ENCODE data around the gene ITM2A. TPM values are rescaled to one million over a fixed set of nuclear protein-coding genes. Genes with fewer than 3 reads are reported as not detected.

Gene ITM2A
- total RNA-seq, 4 donors from 2014 or later = 26.5 to 67.9 (median 38.6) TPM

- no peak for ATAC-seq
- no peak for TF ChIP-seq CTCF (IDR thresholded peaks at IDR 0.05)
- no peak for TF ChIP-seq POLR2A (IDR thresholded peaks at IDR 0.05)
- no peak for TF ChIP-seq EP300 (IDR thresholded peaks at IDR 0.05)
- no peak for TF ChIP-seq POLR2AphosphoS5 (IDR thresholded peaks at IDR 0.05)
- Histone ChIP-seq H3K4me1 (no peaks in the 10 kb centered on the region), H3K27me3 (no peaks in the 10 kb centered on the region), H3K4me3 (no peak overlapping the region), H3K36me3 (no peaks in the 10 kb centered on the region), H3K27ac (no peak overlapping the region), H3K9me3 (no peaks in the 10 kb centered on the region)
Measured at GRCh38 chrX:79409657-79410056, 42.5 kb upstream of the ITM2A start.

- Histone ChIP-seq H3K27ac (no peak overlapping the region), H3K9me3 (no peaks in the 10 kb centered on the region), H3K27me3 (no peaks in the 10 kb centered on the region), H3K4me3 (no peak overlapping the region), H3K36me3 (no peaks in the 10 kb centered on the region), H3K4me1 (no peaks in the 10 kb centered on the region)
- ATAC-seq = no peak
- TF ChIP-seq POLR2AphosphoS5 (IDR thresholded peaks at IDR 0.05) = no peak
- TF ChIP-seq EP300 (IDR thresholded peaks at IDR 0.05) = no peak
- TF ChIP-seq CTCF (IDR thresholded peaks at IDR 0.05) = no peak
- TF ChIP-seq POLR2A (IDR thresholded peaks at IDR 0.05) = no peak
- WGBS, 2 donors (ENCODE audit: low coverage in 1 of 2) = 71 to 86% methylated on average over 2 to 3 of the region's 3 CpGs
Measured at GRCh38 chrX:79408623-79409322, 41.6 kb upstream of the ITM2A start.

GRCh38 chrX:79400623-79401022 is 33.5 kb upstream of the ITM2A start:
- Histone ChIP-seq H3K27ac (no peak overlapping the region), H3K9me3 (no peaks in the 10 kb centered on the region), H3K36me3 (no peaks in the 10 kb centered on the region), H3K4me3 (no peak overlapping the region), H3K4me1 (no peaks in the 10 kb centered on the region), H3K27me3 (no peaks in the 10 kb centered on the region)
- TF ChIP-seq POLR2A (IDR thresholded peaks at IDR 0.05) (no peak), CTCF (IDR thresholded peaks at IDR 0.05) (no peak), POLR2AphosphoS5 (IDR thresholded peaks at IDR 0.05) (no peak), EP300 (IDR thresholded peaks at IDR 0.05) (no peak)
- ATAC-seq = no peak
- WGBS, 2 donors (ENCODE audit: low coverage in 1 of 2) = 57 to 65% methylated on average over 4 of the region's 4 CpGs

GRCh38 chrX:79375340-79375739 is 8.2 kb upstream of the ITM2A start:
- Histone ChIP-seq H3K36me3 (no peaks in the 10 kb centered on the region), H3K9me3 (no peaks in the 10 kb centered on the region), H3K4me3 (no peak overlapping the region), H3K27ac (no peak overlapping the region), H3K27me3 (no peaks in the 10 kb centered on the region), H3K4me1 (no peaks in the 10 kb centered on the region)
- no peak for ATAC-seq
- TF ChIP-seq POLR2A (IDR thresholded peaks at IDR 0.05) (no peak), POLR2AphosphoS5 (IDR thresholded peaks at IDR 0.05) (no peak), EP300 (IDR thresholded peaks at IDR 0.05) (no peak), CTCF (IDR thresholded peaks at IDR 0.05) (no peak)
- 65 to 96% methylated on average over 2 of the region's 2 CpGs for WGBS, 2 donors (ENCODE audit: low coverage in 1 of 2)

- no peaks in the 10 kb centered on the region for H3K4me1 ChIP-seq
- TF ChIP-seq POLR2AphosphoS5 (IDR thresholded peaks at IDR 0.05) = no peak
- no peak for TF ChIP-seq POLR2A (IDR thresholded peaks at IDR 0.05)
- no peak for TF ChIP-seq EP300 (IDR thresholded peaks at IDR 0.05)
- no peak for TF ChIP-seq CTCF (IDR thresholded peaks at IDR 0.05)
- ATAC-seq = no peak
- H3K4me3 ChIP-seq = no peak overlapping the region
- no peaks in the 10 kb centered on the region for H3K9me3 ChIP-seq
- H3K27ac ChIP-seq = no peak overlapping the region
- no peaks in the 10 kb centered on the region for H3K36me3 ChIP-seq
- WGBS, 2 donors (ENCODE audit: low coverage in 1 of 2) = 89% methylated on average over 1 of the region's 1 CpG
- H3K27me3 ChIP-seq = no peaks in the 10 kb centered on the region
Measured at GRCh38 chrX:79371640-79372039, 4.5 kb upstream of the ITM2A start.

All from gastroesophageal sphincter (tissue), 4 donors.